Kidney (tissue), 14 donors: Measurements from ENCODE around the gene OGG1. TPM values are rescaled to one million over a fixed set of nuclear protein-coding genes. Genes with fewer than 3 reads are reported as not detected.

Experiments
- DNase-seq, 5 donors: peaks; one replicate each; pipeline ENCODE4 v3.0.0-alpha.2; 2013 to 2020
- FAIRE-seq: peaks from 2 replicates; lab custom pipeline; 2012; peaks lifted over from hg19 to GRCh38; lab: Jason Lieb, UNC
- H3K27ac ChIP-seq, 2 donors: one replicate each; pipeline ENCODE4 v1.7.0; 2013; ENCODE audit warnings: low read depth in 2 of 2, low read length in 2 of 2, inconsistent platforms in 1 of 2
- H3K27me3 ChIP-seq: one replicate; pipeline ENCODE4 v1.7.1; 2013; ENCODE audit warnings: low read length, inconsistent platforms; ENCODE audit not compliant: control insufficient read depth, insufficient read depth
- H3K36me3 ChIP-seq, 3 donors: one replicate each; pipeline versions ENCODE4 v1.7.0 to v1.7.1; 2013; ENCODE audit warnings: low read length in 3 of 3, control low read depth in 1 of 3, inconsistent platforms in 1 of 3; ENCODE audit not compliant: insufficient read depth in 3 of 3, control insufficient read depth in 2 of 3
- H3K4me1 ChIP-seq, 3 donors: one replicate each; pipeline versions ENCODE4 v1.7.0 to v1.7.1; 2013; ENCODE audit warnings: low read length in 3 of 3, inconsistent platforms in 1 of 3, low read depth in 1 of 3; ENCODE audit not compliant: control insufficient read depth in 2 of 3, insufficient read depth in 2 of 3
- H3K4me3 ChIP-seq, 3 donors: one replicate each; pipeline versions ENCODE4 v1.7.0 to v1.8.1; 2013; ENCODE audit warnings: low read length in 3 of 3, control low read depth in 1 of 3, inconsistent platforms in 1 of 3
- H3K9ac ChIP-seq, 3 donors: one replicate each; pipeline versions ENCODE4 v1.7.0 to v1.7.1; 2013; ENCODE audit warnings: low read length in 3 of 3, control low read depth in 1 of 3, inconsistent platforms in 1 of 3
- H3K9me3 ChIP-seq, 3 donors: one replicate each; pipeline versions ENCODE4 v1.7.0 to v1.7.1; 2013; ENCODE audit warnings: low read length in 3 of 3, control low read depth in 1 of 3, inconsistent platforms in 1 of 3; ENCODE audit not compliant: control insufficient read depth in 2 of 3, insufficient read depth in 1 of 3
- intact Hi-C: fragments of 100-400 bp; cut with DNase I; formaldehyde crosslinking; loops from one replicate; pipeline ENCODE4 v1.11.1; 2022
- polyA plus RNA-seq: library from polyadenylated mRNA; stranded (reverse); fragments of 350-450 nt; fragmentation: Illumina TruSeq; extraction: RNeasy Lipid Tissue Mini Kit (QIAGEN cat#74804); gene quantifications from one replicate; pipeline ENCODE4 v1.2.3, GENCODE V29; 2014; ENCODE audit warnings: low read depth, low replicate concordance; ENCODE audit not compliant: insufficient read depth
- total RNA-seq: library from RNA; stranded (reverse); fragmentation: NEBNext Ultra II Directional; extraction: Animal tissue kit (Norgen Biotek cat#: 25700); gene quantifications from one replicate; pipeline ENCODE4 v1.2.1, GENCODE V29; 2021
- TF ChIP-seq, protein P1 (sequence below): IDR thresholded peaks from 3 replicates; pipeline ENCODE4 v1.5.1; 2012; ENCODE audit warnings: mild to moderate bottlenecking, moderate library complexity, borderline replicate concordance; ENCODE audit not compliant: insufficient read depth; ENCODE audit errors: extremely low read depth
- donor health status: control.
- donor health status: control.
- donor health status: control.
- donor health status: control.
- donor health status: control.
- donor health status: DM: yes; HTN: yes; CAD: no.
- donor health status: Normal renal cell carcinoma (clear cell type).

OGG1 gene
- total and polyA plus RNA-seq, 2 donors from 2014 or later, result 31.1 to 51.6 TPM

DNA sequence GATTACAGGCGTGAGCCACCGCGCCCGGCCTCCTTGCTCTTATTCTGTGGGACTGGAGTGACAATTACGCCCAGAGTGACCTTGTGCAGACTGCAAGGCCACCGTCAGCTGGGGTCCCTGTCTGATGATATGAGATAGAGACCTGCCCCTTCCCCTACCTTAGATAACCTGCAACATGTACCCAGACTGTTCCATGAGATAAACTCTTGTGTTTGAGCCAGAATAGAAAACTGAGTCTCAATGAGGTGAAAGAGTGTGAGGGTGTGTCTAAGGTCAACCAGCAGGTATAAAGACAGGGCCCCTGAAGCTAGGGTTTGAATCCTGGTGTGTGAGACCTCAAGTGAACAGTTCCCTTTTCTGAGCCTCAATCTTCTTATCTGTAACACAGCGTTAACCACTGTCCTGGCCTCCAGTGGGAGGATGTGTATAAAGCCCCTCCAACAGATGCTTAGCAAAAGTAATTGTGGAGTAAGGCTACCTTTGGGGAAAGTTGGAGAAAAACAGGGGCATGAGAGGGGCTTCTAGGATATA is 36.5 kb downstream of the OGG1 start:
- Histone ChIP-seq H3K9me3 (no peaks in the 10 kb centered on the region), H3K27ac (no peak overlapping the region), H3K4me3 (no peak overlapping the region), H3K36me3 (peaks cover 5 to 36% (median 16%) of the 10 kb centered on the region in 3 donors), H3K9ac (no peak overlapping the region), H3K27me3 (no peaks in the 10 kb centered on the region), H3K4me1 (peaks cover 0 to 23% (median 11%) of the 10 kb centered on the region in 3 donors)
- DNase-seq (no peak), FAIRE-seq (no peak)
- intact Hi-C loops, result no loop called here
- TF ChIP-seq, protein P1, sequence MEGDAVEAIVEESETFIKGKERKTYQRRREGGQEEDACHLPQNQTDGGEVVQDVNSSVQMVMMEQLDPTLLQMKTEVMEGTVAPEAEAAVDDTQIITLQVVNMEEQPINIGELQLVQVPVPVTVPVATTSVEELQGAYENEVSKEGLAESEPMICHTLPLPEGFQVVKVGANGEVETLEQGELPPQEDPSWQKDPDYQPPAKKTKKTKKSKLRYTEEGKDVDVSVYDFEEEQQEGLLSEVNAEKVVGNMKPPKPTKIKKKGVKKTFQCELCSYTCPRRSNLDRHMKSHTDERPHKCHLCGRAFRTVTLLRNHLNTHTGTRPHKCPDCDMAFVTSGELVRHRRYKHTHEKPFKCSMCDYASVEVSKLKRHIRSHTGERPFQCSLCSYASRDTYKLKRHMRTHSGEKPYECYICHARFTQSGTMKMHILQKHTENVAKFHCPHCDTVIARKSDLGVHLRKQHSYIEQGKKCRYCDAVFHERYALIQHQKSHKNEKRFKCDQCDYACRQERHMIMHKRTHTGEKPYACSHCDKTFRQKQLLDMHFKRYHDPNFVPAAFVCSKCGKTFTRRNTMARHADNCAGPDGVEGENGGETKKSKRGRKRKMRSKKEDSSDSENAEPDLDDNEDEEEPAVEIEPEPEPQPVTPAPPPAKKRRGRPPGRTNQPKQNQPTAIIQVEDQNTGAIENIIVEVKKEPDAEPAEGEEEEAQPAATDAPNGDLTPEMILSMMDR, result no peak

DNA sequence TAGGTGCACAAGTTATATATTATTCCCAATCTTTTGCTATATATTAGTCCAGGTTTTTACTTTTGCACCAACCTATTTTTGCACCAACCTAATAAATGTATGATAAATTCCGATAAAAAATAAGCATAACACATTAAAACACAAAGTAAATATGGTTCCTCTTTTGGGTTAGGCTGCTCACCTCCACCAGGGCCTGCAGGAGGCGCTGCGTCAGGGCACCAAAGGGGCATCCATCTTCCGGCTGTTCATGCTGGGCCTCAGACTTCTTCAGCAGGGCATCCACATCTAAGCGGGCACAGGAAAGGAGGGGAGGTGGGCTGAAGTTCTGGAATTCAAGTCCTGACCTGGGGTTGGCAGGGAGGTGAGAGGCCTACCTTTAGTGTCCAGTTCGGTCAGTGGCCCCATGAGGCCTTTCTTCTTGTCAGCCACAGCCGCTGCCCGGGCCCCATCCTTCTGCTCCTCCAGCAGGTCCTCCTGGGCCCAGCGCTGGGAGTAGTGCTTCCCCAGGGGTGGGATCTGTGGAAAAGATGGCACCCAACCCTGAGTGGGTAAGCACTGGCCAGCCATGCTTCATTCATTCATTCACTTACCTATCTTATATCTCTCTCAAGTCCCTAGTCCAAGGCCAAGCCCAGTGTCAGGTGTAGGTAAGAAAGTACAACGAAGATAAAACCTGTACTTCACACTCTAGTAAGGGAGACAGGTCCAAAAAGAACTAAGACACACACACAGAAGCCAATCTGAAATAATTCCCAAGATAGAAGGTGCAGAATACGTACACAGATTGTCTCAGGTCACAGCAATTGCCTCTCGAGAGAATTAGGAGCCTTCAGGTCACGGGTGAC is 37.3 kb downstream of the OGG1 start:
- intact Hi-C loops, result no loop called here
- H3K9ac ChIP-seq, result no peak overlapping the region
- no peak overlapping the region for H3K27ac ChIP-seq
- TF ChIP-seq, protein P1, result no peak
- H3K27me3 ChIP-seq, result no peaks in the 10 kb centered on the region
- H3K9me3 ChIP-seq, result no peaks in the 10 kb centered on the region
- H3K4me1 ChIP-seq, result peaks cover 2 to 21% (median 13%) of the 10 kb centered on the region in 3 donors
- H3K36me3 ChIP-seq, result peaks cover 5 to 36% (median 16%) of the 10 kb centered on the region in 3 donors
- H3K4me3 ChIP-seq, result no peak overlapping the region
- FAIRE-seq (no peak), DNase-seq (no peak)

DNA sequence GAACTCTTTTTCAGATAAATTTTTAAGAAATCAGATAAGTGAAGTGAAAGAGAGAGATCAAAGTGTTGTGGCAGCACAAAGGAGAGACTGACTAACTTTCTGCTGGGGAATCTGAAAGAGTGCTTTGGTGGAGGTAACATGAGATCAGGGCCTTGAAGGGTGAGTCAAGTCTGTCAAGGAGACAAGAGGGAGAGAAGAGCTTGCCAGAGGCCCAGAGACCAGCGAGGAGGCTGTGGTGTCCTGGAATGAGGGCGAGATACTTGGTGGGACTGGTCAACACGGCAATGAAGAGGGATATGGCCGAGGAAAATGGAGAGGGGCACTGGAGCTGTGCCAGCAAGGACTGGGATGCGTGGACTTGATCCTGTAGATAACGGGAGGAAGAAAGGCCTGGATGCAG is 38.0 kb downstream of the OGG1 start:
- Histone ChIP-seq H3K9ac (no peak overlapping the region), H3K4me1 (peaks cover 2 to 18% (median 13%) of the 10 kb centered on the region in 3 donors), H3K4me3 (no peak overlapping the region), H3K27me3 (no peaks in the 10 kb centered on the region), H3K9me3 (no peaks in the 10 kb centered on the region), H3K27ac (no peak overlapping the region), H3K36me3 (peaks cover 5 to 36% (median 15%) of the 10 kb centered on the region in 3 donors)
- TF ChIP-seq, protein P1, result no peak
- FAIRE-seq (no peak), DNase-seq (no peak)
- intact Hi-C loops, result no loop called here
